Retinal pigment epithelial cell (primary cell): ENCODE data around the gene NKD1.

Experiments
- DNase-seq: peaks from one replicate; pipeline ENCODE4 v3.0.0-alpha.2; 2010; ENCODE audit warnings: low read depth
- H3K4me3 ChIP-seq: 2 replicates; pipeline ENCODE4 v1.5.1; 2011; ENCODE audit warnings: mild to moderate bottlenecking, low read length, control low read depth, moderate library complexity
- CTCF ChIP-seq: conservative IDR thresholded peaks from 2 replicates; pipeline ENCODE4 v1.5.1; 2011; ENCODE audit warnings: low read depth, low read length, control low read depth, inconsistent platforms

The NKD1 gene

GRCh38 chr16:50526796-50527195 lies 21.4 kb upstream of the NKD1 start:
- TF ChIP-seq CTCF, result no peak
- no peak overlapping the region for H3K4me3 ChIP-seq
- no peak for DNase-seq

GRCh38 chr16:50528820-50529219 lies 19.4 kb upstream of the NKD1 start:
- no peak overlapping the region for H3K4me3 ChIP-seq
- no peak for TF ChIP-seq CTCF
- DNase-seq, result no peak

GRCh38 chr16:50529334-50529733 lies 18.9 kb upstream of the NKD1 start:
- no peak for DNase-seq
- TF ChIP-seq CTCF, result no peak
- H3K4me3 ChIP-seq, result no peak overlapping the region

GRCh38 chr16:50530277-50531236 lies 17.6 kb upstream of the NKD1 start:
- TF ChIP-seq CTCF, result no peak
- no peak overlapping the region for H3K4me3 ChIP-seq
- no peak for DNase-seq

GRCh38 chr16:50531359-50531758 lies 16.8 kb upstream of the NKD1 start:
- DNase-seq, result no peak
- no peak for TF ChIP-seq CTCF
- H3K4me3 ChIP-seq, result no peak overlapping the region

GRCh38 chr16:50531901-50532300 lies 16.3 kb upstream of the NKD1 start:
- TF ChIP-seq CTCF, result no peak

GRCh38 chr16:50532576-50532975 lies 15.6 kb upstream of the NKD1 start:
- H3K4me3 ChIP-seq, result no peak overlapping the region
- TF ChIP-seq CTCF, result no peak
- no peak for DNase-seq

More at GRCh38 chr16:50531901-50532300, 16.3 kb upstream of the NKD1 start:
- no peak for DNase-seq
- H3K4me3 ChIP-seq, result no peak overlapping the region
